Heart left ventricle (tissue), 13 donors: ENCODE results near the gene STAG1.

Experiments used
- CTCF ChIP-seq, 12 donors: fragments of 200-600 bp; sonication (generic) in 4 of 12; IDR thresholded peaks; one replicate each; pipeline versions ENCODE4 v1.5.0 to v1.8.0; 2018 to 2022; ENCODE audit warnings: antibody characterized with exemption in 12 of 12, mild to moderate bottlenecking in 5 of 12
- POLR2A ChIP-seq, 2 donors: fragments of 450-650 bp; IDR thresholded peaks; one replicate each; pipeline ENCODE4 v1.6.1; 2017; ENCODE audit warnings: antibody characterized with exemption in 2 of 2, mild to moderate bottlenecking in 2 of 2, moderate library complexity in 2 of 2
- donor health status: ischemic (EF 13 %, LVEDD 7.1; RV severe dilation, severe dysfunction).
- donor health status: DM: no; HTN: yes; CAD: no.
- donor health status: DM: no; HTN: no; CAD: no.
- donor health status: ischemic (EF 25% LVEDD 6.9; RV normal size, moderate dysfunction).
- donor health status: ischemic (EF 25% LVEDD 5.7; RV mildly dilated, moderate dysfunction).
- donor health status: ischemic (EF 35%, LVEDD 5.7; RV mildly dilated, moderate dysfunction).
- donor health status: nonischemic (EF 11% LVEDD 7.7; RV severe dilation, severe dysfunction).
- donor health status: DM: yes; HTN: yes; CAD: no.
- donor health status: PGD.
- donor health status: ischemic (EF 29% LVEDD 5.4; RV normal size, mild dysfunction).
- donor health status: nonischemic (EF 23%, LVEDD 6.1; RV moderate dilation, normal function).

GRCh38 chr3:136463170-136463569 lies 289.0 kb downstream of the STAG1 start:
- TF ChIP-seq CTCF (IDR thresholded peaks at IDR 0.05) = no peak
- TF ChIP-seq POLR2A (IDR thresholded peaks at IDR 0.05) = no peak
